ENCODE results near the gene SLC35G3.
"Not testable (repeated sequence)": the region's sequence is repeated elsewhere in the genome, so short reads cannot be mapped to it uniquely, and the experiment has no call there.

The SLC35G3 gene

GRCh38 chr17:35162755-35163154 lies 31.4 kb downstream of the SLC35G3 start:
- DNase-seq, result no peak

GRCh38 chr17:35161281-35161761 lies 32.9 kb downstream of the SLC35G3 start:
- DNase-seq, result peak; percentile 62

DNA sequence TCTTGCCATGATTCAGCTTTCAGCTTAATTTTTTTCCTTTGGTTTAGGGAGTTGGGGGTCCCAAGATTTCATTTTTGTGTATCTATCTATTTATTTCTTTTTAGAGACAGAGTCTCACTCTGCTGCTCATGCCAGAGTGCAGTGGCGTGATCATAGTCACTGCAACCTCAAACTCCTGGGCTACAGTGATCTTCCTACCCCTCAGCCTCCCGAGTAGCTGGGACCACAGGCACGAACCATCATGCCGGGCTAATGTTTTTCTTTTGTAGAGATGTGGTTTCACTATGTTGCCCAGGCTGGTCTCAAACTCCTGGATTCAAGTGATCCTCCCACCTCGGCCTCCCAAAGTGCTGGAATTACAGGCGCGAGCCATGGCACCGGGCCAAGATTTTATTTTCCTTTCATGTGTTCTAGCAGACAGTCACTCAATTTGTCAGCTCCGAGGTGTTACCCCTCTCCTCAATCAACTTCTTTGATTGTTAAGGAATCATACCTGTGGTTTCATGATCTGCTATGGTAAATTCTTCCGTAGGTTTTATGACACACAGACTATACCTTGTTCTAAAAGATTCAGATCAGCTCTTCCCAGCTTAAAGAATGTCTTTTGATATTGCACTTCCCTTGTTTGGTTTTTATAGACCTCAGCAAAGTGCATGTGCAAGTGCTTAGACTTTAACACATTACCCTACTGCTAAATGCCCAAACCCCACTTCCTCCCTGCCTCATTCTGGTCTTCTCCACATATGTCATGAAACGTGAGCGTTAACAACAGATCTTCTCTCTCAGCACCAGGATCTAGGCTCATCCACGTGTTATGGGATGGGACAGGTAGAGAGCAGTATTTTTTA lies 33.6 kb downstream of the SLC35G3 start:
- DNase-seq, result peak; percentile 54

DNA sequence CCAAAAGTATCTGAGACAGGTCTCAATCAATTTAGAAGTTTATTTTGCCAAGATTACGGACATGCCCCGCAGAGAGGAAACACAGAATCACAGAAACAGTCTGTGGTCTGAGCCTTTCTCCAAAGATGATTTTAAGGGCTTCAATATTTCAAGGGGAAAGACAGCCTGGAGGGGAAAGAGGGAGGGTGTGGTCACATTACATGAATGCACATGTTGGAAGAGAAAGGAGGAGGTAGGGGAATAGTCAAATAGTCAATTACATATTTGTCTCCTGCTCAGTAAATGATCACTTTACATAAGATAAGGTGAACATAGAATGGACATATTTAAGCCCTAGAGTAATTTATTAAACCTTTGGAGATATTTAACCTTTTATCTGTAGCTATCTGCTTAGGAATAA lies 34.3 kb downstream of the SLC35G3 start:
- no peak for DNase-seq

DNA sequence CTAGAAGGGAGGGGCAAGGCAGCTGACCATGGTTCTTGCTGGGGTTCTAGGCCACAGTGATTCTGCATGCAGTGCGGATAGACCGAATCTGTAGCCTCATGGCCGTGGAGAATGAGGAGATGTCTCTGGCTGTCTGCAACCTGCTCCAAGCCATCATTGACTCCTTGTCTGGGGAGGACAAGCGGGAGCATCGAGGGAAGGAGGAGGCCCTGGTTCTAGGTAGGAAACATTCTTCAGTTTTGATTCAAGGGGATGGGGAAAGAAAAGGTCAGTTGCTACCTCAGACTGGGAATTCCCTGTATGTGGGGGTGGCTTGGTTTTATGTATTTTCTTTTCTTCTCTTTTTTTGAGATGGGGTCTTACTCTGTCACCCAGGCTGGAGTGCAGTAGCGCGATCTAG lies 38.9 kb downstream of the SLC35G3 start:
- DNase-seq, result no peak

- no peak for DNase-seq
Measured at GRCh38 chr17:35154196-35155165, 39.7 kb downstream of the SLC35G3 start.

GRCh38 chr17:35152421-35153140 lies 41.6 kb downstream of the SLC35G3 start:
- DNase-seq, result no peak

DNA sequence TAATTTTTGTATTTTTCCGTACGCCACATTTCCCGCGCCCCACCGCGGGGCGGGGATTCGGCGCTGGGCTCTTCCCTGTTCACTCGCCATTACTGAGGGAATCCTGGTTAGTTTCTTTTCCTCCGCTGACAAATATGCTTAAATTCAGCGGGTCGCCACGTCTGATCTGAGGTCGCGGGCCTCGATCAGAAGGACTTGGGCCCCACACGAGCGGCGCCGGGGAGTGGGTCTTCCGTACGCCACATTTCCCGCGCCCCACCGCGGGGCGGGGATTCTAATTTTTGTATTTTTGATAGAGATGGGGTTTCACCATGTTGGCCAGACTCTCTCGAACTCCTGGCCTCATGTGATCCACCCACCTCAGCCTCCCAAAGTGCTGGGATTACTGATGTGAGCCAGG lies 43.1 kb downstream of the SLC35G3 start:
- not testable (repeated sequence) for DNase-seq

DNA sequence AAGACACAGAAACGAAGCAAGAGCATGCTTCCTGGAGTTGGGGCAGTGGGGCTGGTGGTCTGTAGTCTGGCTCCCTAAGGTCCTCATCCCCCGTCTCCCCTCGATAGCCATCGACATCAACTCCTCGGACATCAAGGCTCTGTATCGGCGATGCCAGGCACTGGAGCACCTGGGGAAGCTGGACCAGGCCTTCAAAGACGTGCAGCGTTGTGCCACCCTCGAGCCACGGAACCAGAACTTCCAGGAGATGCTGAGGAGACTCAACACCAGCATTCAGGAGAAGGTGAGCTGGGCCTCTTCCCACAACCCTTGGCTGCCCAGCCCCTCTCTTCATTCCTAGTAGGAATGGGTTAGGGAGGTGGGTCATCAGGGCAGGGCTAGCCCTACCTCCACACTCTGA lies 44.3 kb downstream of the SLC35G3 start:
- no peak for DNase-seq

DNA sequence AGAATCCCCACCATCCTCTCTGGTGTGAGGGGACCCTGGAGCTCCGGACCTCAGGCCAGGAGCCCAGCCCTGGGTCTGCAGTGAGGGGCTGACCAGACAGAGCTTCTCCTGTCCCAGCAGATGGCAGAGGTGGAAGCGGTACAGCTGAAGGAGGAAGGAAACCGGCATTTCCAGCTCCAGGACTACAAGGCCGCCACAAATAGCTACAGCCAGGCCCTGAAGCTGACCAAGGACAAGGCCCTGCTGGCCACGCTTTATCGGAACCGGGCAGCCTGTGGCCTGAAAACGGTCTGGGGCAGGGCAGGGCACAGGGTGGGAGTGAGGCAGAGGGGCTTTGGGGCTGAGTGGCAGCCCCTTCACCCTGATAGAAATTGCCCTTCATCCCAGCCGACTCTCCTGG lies 46.0 kb downstream of the SLC35G3 start:
- DNase-seq, result no peak

DNA sequence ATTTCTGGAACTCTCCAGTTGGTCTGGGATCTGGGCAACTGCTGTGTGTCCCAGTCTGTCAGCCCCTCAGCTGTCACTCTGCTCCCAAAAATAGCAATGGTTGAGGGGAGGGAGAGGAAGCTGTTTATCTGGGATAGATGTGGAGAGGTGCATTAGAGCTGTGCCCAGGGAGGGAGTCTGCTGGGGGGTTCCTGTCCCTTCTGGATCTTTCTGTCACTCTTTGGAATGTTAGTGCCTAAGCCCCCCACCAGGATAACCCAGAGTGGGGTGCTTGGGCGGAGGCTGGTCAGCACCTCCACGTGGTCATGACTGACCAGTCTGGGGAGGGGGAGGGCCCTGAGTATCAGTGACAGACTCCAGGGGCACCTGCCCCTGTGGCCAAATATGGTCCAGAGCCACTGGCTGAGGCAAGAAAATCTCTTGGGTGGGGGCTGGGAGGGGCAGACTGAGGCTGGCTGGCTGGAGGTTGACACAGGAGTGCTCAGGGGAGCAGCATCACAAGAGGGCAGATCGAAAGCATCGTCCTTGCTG lies 46.8 kb downstream of the SLC35G3 start, which contains the start of gene UNC45B:
Gene UNC45B (plus strand): TSS at position 443 of the 531 bp plus-strand sequence. CDS start 447 bp downstream, outside the sequence.
- no peak for DNase-seq

DNA sequence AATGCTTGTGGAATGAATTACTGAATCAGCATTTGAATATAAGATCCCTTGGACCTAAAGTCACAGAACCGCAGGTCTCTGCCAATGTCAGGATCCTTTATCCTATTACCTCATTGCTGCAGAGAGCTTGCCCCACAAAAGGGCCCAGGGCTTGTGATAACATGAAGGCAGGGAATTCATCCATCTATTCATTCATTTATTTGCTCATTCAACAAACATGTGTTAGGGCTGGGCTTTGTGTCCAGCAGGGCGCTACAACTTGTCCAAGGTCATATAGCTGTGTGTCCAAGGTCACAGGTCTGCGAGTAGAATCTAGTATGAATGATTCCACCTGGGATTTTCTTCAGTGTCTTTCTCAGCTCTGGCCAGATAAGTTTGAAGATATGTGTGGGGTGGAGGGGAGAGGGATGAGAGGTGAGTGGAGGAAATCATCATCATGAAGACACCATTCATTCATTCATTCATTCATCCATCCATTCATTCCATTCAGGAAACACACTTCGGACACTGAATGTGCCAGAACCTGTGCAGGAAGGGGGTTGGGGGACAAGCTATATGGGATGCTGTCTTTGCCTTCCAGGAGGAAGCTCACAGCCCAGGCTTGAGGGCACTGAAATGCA lies 47.9 kb downstream of the SLC35G3 start:
- no peak for DNase-seq

- DNase-seq, result no peak
Measured at GRCh38 chr17:35144840-35145239, 49.4 kb downstream of the SLC35G3 start.
